GM18519 (cell line): ENCODE data around the gene SRPRB.

Source experiments
- ATAC-seq: cut with Tn5 transposase; IDR thresholded peaks from one replicate; pipeline ENCODE4 v1.9.1; 2021; ENCODE audit warnings: mild to moderate bottlenecking, moderate library complexity; ENCODE audit not compliant: unreplicated experiment, low FRiP score

Gene SRPRB

GRCh38 chr3:133840055-133840737 is 34.6 kb downstream of the SRPRB start:
- ATAC-seq, result no peak

GRCh38 chr3:133840767-133841166 is 35.2 kb downstream of the SRPRB start:
- ATAC-seq, result no peak

- ATAC-seq, result no peak
Observed at GRCh38 chr3:133841196-133841595, 35.6 kb downstream of the SRPRB start.

- no peak for ATAC-seq
Observed at GRCh38 chr3:133842158-133842557, 36.5 kb downstream of the SRPRB start.

- ATAC-seq, result no peak
Observed at GRCh38 chr3:133843634-133844033, 38.0 kb downstream of the SRPRB start.

- no peak for ATAC-seq
Observed at GRCh38 chr3:133845127-133845526, 39.5 kb downstream of the SRPRB start.

- ATAC-seq, result no peak
Observed at GRCh38 chr3:133849346-133849745, 43.7 kb downstream of the SRPRB start.

- ATAC-seq, result no peak
Observed at GRCh38 chr3:133850034-133850433, 44.4 kb downstream of the SRPRB start.

GRCh38 chr3:133851266-133851906 is 45.8 kb downstream of the SRPRB start:
- no peak for ATAC-seq

- no peak for ATAC-seq
Observed at GRCh38 chr3:133851931-133852330, 46.3 kb downstream of the SRPRB start.

- ATAC-seq, result no peak
Observed at GRCh38 chr3:133853063-133853924, 47.7 kb downstream of the SRPRB start.

- ATAC-seq, result no peak
Observed at GRCh38 chr3:133853925-133854227, 48.3 kb downstream of the SRPRB start.

- ATAC-seq, result no peak
Observed at GRCh38 chr3:133854264-133855001, 48.8 kb downstream of the SRPRB start.

- no peak for ATAC-seq
Observed at GRCh38 chr3:133855002-133855370, 49.4 kb downstream of the SRPRB start.

GRCh38 chr3:133855772-133856171 is 50.2 kb downstream of the SRPRB start:
- no peak for ATAC-seq

GRCh38 chr3:133856316-133856715 is 50.7 kb downstream of the SRPRB start:
- ATAC-seq, result no peak

- no peak for ATAC-seq
Observed at GRCh38 chr3:133857767-133858166, 52.2 kb downstream of the SRPRB start.

GRCh38 chr3:133859381-133860234 is 54.0 kb downstream of the SRPRB start:
- no peak for ATAC-seq

GRCh38 chr3:133860519-133860918 is 54.9 kb downstream of the SRPRB start:
- no peak for ATAC-seq

- ATAC-seq, result no peak
Observed at GRCh38 chr3:133862161-133862560, 56.5 kb downstream of the SRPRB start.
